Measurements from ENCODE around the gene CREBRF.

GRCh38 chr5:173143567-173143966 is 87.4 kb downstream of the CREBRF start:
- TF ChIP-seq CTCF (conservative IDR thresholded peaks at IDR 0.05; ENCODE audit: low read length), result no peak
- no peak for TF ChIP-seq EZH2phosphoT487 (IDR thresholded peaks at IDR 0.05; ENCODE audit: borderline replicate concordance, low read depth, low read length)
